Liver (tissue), 9 donors: Measurements from ENCODE around the gene CD28. TPM values are rescaled to one million over a fixed set of nuclear protein-coding genes. Genes with fewer than 3 reads are reported as not detected.

Experiments used
- DNase-seq: peaks from one replicate; pipeline ENCODE4 v3.0.0-alpha.2; 2017; ENCODE audit warnings: low spot score
- H3K27ac ChIP-seq, 2 donors: one replicate each; pipeline ENCODE4 v1.7.0; 2013; ENCODE audit warnings: inconsistent platforms in 2 of 2, low read length in 2 of 2, control low read depth in 1 of 2, low read depth in 1 of 2, mild to moderate bottlenecking in 1 of 2
- H3K27me3 ChIP-seq, 4 donors: one replicate each; pipeline versions ENCODE4 v1.6.1 to v1.7.0; 2013; ENCODE audit warnings: low read length in 3 of 4, inconsistent platforms in 1 of 4, mild to moderate bottlenecking in 1 of 4, moderate library complexity in 1 of 4; ENCODE audit not compliant: control insufficient read depth in 4 of 4, insufficient read depth in 4 of 4
- H3K36me3 ChIP-seq, 4 donors: one replicate each; pipeline versions ENCODE4 v1.6.1 to v1.7.0; 2013; ENCODE audit warnings: low read length in 3 of 4, mild to moderate bottlenecking in 3 of 4, low read depth in 1 of 4, moderate library complexity in 1 of 4; ENCODE audit not compliant: control insufficient read depth in 4 of 4, insufficient read depth in 3 of 4
- H3K4me1 ChIP-seq, 4 donors: one replicate each; pipeline versions ENCODE4 v1.6.1 to v1.7.0; 2013; ENCODE audit warnings: low read length in 3 of 4, mild to moderate bottlenecking in 3 of 4, moderate library complexity in 1 of 4; ENCODE audit not compliant: control insufficient read depth in 4 of 4, insufficient read depth in 4 of 4
- H3K4me3 ChIP-seq, 3 donors: one replicate each; pipeline versions ENCODE4 v1.6.1 to v1.7.0; 2013; ENCODE audit warnings: low read length in 3 of 3, control low read depth in 1 of 3, low read depth in 1 of 3, mild to moderate bottlenecking in 1 of 3
- H3K9ac ChIP-seq, 2 donors: one replicate each; pipeline ENCODE4 v1.7.0; 2013; ENCODE audit warnings: low read length in 2 of 2, mild to moderate bottlenecking in 2 of 2, moderate library complexity in 2 of 2, control low read depth in 1 of 2, low read depth in 1 of 2
- H3K9me3 ChIP-seq, 4 donors: one replicate each; pipeline versions ENCODE4 v1.6.1 to v1.7.0; 2013; ENCODE audit warnings: low read length in 3 of 4; ENCODE audit not compliant: control insufficient read depth in 4 of 4
- EGR1 ChIP-seq, 2 donors: IDR thresholded peaks; 2 replicates each; pipeline ENCODE4 v1.6.1; 2016 to 2018; ENCODE audit warnings: antibody characterized with exemption in 2 of 2, low read depth in 2 of 2
- FOXA1 ChIP-seq: IDR thresholded peaks from 2 replicates; pipeline ENCODE4 v1.6.1; 2016; ENCODE audit warnings: antibody characterized with exemption
- FOXA2 ChIP-seq: IDR thresholded peaks from 2 replicates; pipeline ENCODE4 v1.6.1; 2016; ENCODE audit warnings: antibody characterized with exemption
- GABPA ChIP-seq, 2 donors: IDR thresholded peaks in 1 of 2; conservative IDR thresholded peaks in 1 of 2; 2 replicates each; pipeline ENCODE4 v1.6.1; 2016; ENCODE audit warnings: antibody characterized with exemption in 2 of 2, mild to moderate bottlenecking in 1 of 2, moderate library complexity in 1 of 2
- HNF4A ChIP-seq, 2 donors: conservative IDR thresholded peaks; 2 replicates each; pipeline ENCODE4 v1.6.1; 2016; ENCODE audit warnings: antibody characterized with exemption in 2 of 2, mild to moderate bottlenecking in 2 of 2
- HNF4G ChIP-seq: IDR thresholded peaks from 2 replicates; pipeline ENCODE4 v1.6.1; 2016; ENCODE audit warnings: antibody characterized with exemption
- JUND ChIP-seq, 2 donors: IDR thresholded peaks; 2 replicates each; pipeline ENCODE4 v1.6.1; 2016; ENCODE audit warnings: antibody characterized with exemption in 2 of 2
- MAX ChIP-seq: IDR thresholded peaks from 2 replicates; pipeline ENCODE4 v1.6.1; 2016; ENCODE audit warnings: antibody characterized with exemption
- NR2F2 ChIP-seq: IDR thresholded peaks from 2 replicates; pipeline ENCODE4 v1.6.1; 2016; ENCODE audit warnings: antibody characterized with exemption
- RAD21 ChIP-seq, 2 donors: IDR thresholded peaks; 2 replicates each; pipeline ENCODE4 v1.6.1; 2016; ENCODE audit warnings: antibody characterized with exemption in 2 of 2, mild to moderate bottlenecking in 2 of 2
- RXRA ChIP-seq, 2 donors: IDR thresholded peaks; 2 replicates each; pipeline ENCODE4 v1.6.1; 2017 to 2018; ENCODE audit warnings: antibody characterized with exemption in 2 of 2, mild to moderate bottlenecking in 1 of 2
- SP1 ChIP-seq: IDR thresholded peaks from 2 replicates; pipeline ENCODE4 v1.6.1; 2018; ENCODE audit warnings: antibody characterized with exemption, mild to moderate bottlenecking
- TAF1 ChIP-seq: conservative IDR thresholded peaks from 2 replicates; pipeline ENCODE4 v1.6.1; 2016; ENCODE audit warnings: antibody characterized with exemption, mild to moderate bottlenecking
- YY1 ChIP-seq: IDR thresholded peaks from 2 replicates; pipeline ENCODE4 v1.6.1; 2016; ENCODE audit warnings: antibody characterized with exemption, mild to moderate bottlenecking
- ZBTB33 ChIP-seq: IDR thresholded peaks from 2 replicates; pipeline ENCODE4 v1.6.1; 2016; ENCODE audit warnings: antibody characterized with exemption
- WGBS: extraction: QIAGEN DNeasy Blood & Tissue Kit; methylation state at CpG from one replicate; pipeline ENCODE4 v1.1.7; 2013; 5-methylcytosine and 5-hydroxymethylcytosine counted together
- polyA plus RNA-seq, 2 donors: library from polyadenylated mRNA; stranded (reverse) in 1 of 2; unstranded in 1 of 2; fragments of 200-250 nt in 1 of 2; fragments of >200 nt in 1 of 2; fragmentation: Nextera tagmentation in 1 of 2; extraction: Ambion mirVana in 1 of 2; gene quantifications; one replicate each; pipeline versions ENCODE4 v1.2.1 to v1.2.3, GENCODE V29; 2013 to 2015
- total RNA-seq, 2 donors: library from RNA; depleted of rRNA; stranded (reverse); fragments of >200 nt; gene quantifications; one replicate each; pipeline ENCODE4 v1.2.3, GENCODE V29; 2014
- TF ChIP-seq, protein P1 (sequence below): fragments of 150-350 bp; IDR thresholded peaks from 2 replicates; pipeline ENCODE4 v1.5.1; 2017; ENCODE audit warnings: improper control_type of control experiment, low read depth, low read length; ENCODE audit not compliant: missing input control
- TF ChIP-seq, protein P2 (sequence below): IDR thresholded peaks from 2 replicates; pipeline ENCODE4 v1.6.1; 2016; ENCODE audit warnings: antibody characterized with exemption
- TF ChIP-seq, protein P3 (sequence below): IDR thresholded peaks from 2 replicates; pipeline ENCODE4 v1.6.1; 2016; ENCODE audit warnings: antibody characterized with exemption, mild to moderate bottlenecking
- donor health status: healthy.
- donor health status: healthy.
- donor health status: healthy.
- donor health status: healthy.
- donor health status: healthy.

The CD28 gene
- total and polyA plus RNA-seq, 4 donors, result 0.08 to 0.93 (median 0.33) TPM

- no peak overlapping the region for H3K27ac ChIP-seq
- H3K4me1 ChIP-seq, result peaks cover 0 to 8% (median 3%) of the 10 kb centered on the region in 4 donors
- H3K9ac ChIP-seq, result no peak overlapping the region
- H3K4me3 ChIP-seq, result no peak overlapping the region
- H3K36me3 ChIP-seq, result no peaks in the 10 kb centered on the region
- no peak for TF ChIP-seq HNF4A (conservative IDR thresholded peaks at IDR 0.05)
- no peak for TF ChIP-seq NR2F2
- no peak for TF ChIP-seq RXRA (IDR thresholded peaks at IDR 0.05)
- TF ChIP-seq SP1, result no peak
- TF ChIP-seq TAF1, result no peak
- TF ChIP-seq HNF4G, result no peak
- TF ChIP-seq EGR1 (IDR thresholded peaks at IDR 0.05; ENCODE audit: low read depth in 2 of 2), result no peak
- no peaks in the 10 kb centered on the region for H3K9me3 ChIP-seq
- no peaks in the 10 kb centered on the region for H3K27me3 ChIP-seq
- DNase-seq, result no peak
Observed at GRCh38 chr2:203679401-203679800, 27.0 kb upstream of the CD28 start.

GRCh38 chr2:203681978-203682377, 24.5 kb upstream of the CD28 start:
- no peaks in the 10 kb centered on the region for H3K27me3 ChIP-seq
- H3K9me3 ChIP-seq, result no peaks in the 10 kb centered on the region
- H3K36me3 ChIP-seq, result no peaks in the 10 kb centered on the region
- DNase-seq, result no peak
- peaks cover 0 to 8% (median 3%) of the 10 kb centered on the region in 4 donors for H3K4me1 ChIP-seq
- no peak overlapping the region for H3K4me3 ChIP-seq
- no peak for TF ChIP-seq RAD21 (IDR thresholded peaks at IDR 0.05)
- H3K9ac ChIP-seq, result peak overlapping the region in 1 of 2 donors; percentile 21
- H3K27ac ChIP-seq, result peak overlapping the region in 1 of 2 donors; percentile 68
- WGBS, result 91% methylated on average over 2 of the region's 2 CpGs

DNA sequence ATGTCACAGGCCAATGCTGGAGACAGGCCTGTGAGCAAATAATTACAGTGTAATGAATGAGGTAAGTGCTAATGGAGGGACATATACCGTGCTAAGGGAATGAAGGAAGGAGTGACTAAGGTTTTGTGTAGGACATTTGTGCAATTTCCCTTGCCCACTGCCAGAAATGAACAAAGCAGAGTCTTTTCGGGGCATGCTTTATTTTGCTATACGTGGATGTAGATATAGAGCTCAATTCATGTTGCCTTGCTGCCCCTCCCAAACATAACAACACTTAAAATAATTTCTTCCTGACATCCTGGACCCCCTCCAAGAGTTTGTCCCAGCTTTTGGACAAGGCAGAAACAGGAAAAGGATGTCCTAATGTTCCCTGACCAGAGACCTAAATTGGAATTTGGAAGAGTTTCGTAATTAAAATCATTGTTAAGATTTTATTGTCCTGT, 23.7 kb upstream of the CD28 start:
- no peak for DNase-seq
- no peaks in the 10 kb centered on the region for H3K36me3 ChIP-seq
- no peak overlapping the region for H3K9ac ChIP-seq
- peak overlapping the region in 1 of 2 donors; percentile 68 for H3K27ac ChIP-seq
- H3K4me3 ChIP-seq, result no peak overlapping the region
- peaks cover 0 to 8% (median 3%) of the 10 kb centered on the region in 4 donors for H3K4me1 ChIP-seq
- 72% methylated on average over 4 of the region's 4 CpGs for WGBS
- no peaks in the 10 kb centered on the region for H3K9me3 ChIP-seq
- TF ChIP-seq HNF4G (no peak), EGR1 (IDR thresholded peaks at IDR 0.05; ENCODE audit: low read depth in 2 of 2) (no peak), RXRA (IDR thresholded peaks at IDR 0.05) (peak in 1 of 2 donors; percentile 10), ZBTB33 (no peak), GABPA (IDR thresholded peaks at IDR 0.05 in 1 of 2, conservative IDR thresholded peaks at IDR 0.05 in 1 of 2) (no peak), JUND (IDR thresholded peaks at IDR 0.05) (no peak), FOXA1 (no peak), SP1 (peak; percentile 48), RAD21 (IDR thresholded peaks at IDR 0.05) (no peak), FOXA2 (no peak), YY1 (no peak), NR2F2 (peak; percentile 84), TAF1 (no peak), MAX (peak; percentile 5), HNF4A (conservative IDR thresholded peaks at IDR 0.05) (no peak)
- TF ChIP-seq, protein P1, sequence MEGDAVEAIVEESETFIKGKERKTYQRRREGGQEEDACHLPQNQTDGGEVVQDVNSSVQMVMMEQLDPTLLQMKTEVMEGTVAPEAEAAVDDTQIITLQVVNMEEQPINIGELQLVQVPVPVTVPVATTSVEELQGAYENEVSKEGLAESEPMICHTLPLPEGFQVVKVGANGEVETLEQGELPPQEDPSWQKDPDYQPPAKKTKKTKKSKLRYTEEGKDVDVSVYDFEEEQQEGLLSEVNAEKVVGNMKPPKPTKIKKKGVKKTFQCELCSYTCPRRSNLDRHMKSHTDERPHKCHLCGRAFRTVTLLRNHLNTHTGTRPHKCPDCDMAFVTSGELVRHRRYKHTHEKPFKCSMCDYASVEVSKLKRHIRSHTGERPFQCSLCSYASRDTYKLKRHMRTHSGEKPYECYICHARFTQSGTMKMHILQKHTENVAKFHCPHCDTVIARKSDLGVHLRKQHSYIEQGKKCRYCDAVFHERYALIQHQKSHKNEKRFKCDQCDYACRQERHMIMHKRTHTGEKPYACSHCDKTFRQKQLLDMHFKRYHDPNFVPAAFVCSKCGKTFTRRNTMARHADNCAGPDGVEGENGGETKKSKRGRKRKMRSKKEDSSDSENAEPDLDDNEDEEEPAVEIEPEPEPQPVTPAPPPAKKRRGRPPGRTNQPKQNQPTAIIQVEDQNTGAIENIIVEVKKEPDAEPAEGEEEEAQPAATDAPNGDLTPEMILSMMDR, result no peak
- TF ChIP-seq, protein P2, sequence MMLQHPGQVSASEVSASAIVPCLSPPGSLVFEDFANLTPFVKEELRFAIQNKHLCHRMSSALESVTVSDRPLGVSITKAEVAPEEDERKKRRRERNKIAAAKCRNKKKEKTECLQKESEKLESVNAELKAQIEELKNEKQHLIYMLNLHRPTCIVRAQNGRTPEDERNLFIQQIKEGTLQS, result no peak
- TF ChIP-seq, protein P3, sequence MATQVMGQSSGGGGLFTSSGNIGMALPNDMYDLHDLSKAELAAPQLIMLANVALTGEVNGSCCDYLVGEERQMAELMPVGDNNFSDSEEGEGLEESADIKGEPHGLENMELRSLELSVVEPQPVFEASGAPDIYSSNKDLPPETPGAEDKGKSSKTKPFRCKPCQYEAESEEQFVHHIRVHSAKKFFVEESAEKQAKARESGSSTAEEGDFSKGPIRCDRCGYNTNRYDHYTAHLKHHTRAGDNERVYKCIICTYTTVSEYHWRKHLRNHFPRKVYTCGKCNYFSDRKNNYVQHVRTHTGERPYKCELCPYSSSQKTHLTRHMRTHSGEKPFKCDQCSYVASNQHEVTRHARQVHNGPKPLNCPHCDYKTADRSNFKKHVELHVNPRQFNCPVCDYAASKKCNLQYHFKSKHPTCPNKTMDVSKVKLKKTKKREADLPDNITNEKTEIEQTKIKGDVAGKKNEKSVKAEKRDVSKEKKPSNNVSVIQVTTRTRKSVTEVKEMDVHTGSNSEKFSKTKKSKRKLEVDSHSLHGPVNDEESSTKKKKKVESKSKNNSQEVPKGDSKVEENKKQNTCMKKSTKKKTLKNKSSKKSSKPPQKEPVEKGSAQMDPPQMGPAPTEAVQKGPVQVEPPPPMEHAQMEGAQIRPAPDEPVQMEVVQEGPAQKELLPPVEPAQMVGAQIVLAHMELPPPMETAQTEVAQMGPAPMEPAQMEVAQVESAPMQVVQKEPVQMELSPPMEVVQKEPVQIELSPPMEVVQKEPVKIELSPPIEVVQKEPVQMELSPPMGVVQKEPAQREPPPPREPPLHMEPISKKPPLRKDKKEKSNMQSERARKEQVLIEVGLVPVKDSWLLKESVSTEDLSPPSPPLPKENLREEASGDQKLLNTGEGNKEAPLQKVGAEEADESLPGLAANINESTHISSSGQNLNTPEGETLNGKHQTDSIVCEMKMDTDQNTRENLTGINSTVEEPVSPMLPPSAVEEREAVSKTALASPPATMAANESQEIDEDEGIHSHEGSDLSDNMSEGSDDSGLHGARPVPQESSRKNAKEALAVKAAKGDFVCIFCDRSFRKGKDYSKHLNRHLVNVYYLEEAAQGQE, result no peak
- H3K27me3 ChIP-seq, result no peaks in the 10 kb centered on the region
